GM10847 (cell line): ENCODE results near the gene WWC1.

Experiments used
- POLR2A ChIP-seq: IDR thresholded peaks from 2 replicates; pipeline ENCODE4 v1.6.1; 2011; ENCODE audit not compliant: insufficient read length; ENCODE audit errors: extremely low read depth

Gene WWC1

GRCh38 chr5:168339109-168339771 lies 47.8 kb downstream of the WWC1 start:
- TF ChIP-seq POLR2A, result no peak

GRCh38 chr5:168340487-168340886 lies 49.0 kb downstream of the WWC1 start:
- no peak for TF ChIP-seq POLR2A

- no peak for TF ChIP-seq POLR2A
Observed at GRCh38 chr5:168341178-168341577, 49.7 kb downstream of the WWC1 start.

GRCh38 chr5:168342151-168342825 lies 50.8 kb downstream of the WWC1 start:
- no peak for TF ChIP-seq POLR2A

GRCh38 chr5:168342985-168343384 lies 51.5 kb downstream of the WWC1 start:
- no peak for TF ChIP-seq POLR2A

- TF ChIP-seq POLR2A, result no peak
Observed at GRCh38 chr5:168346417-168346816, 55.0 kb downstream of the WWC1 start.

- TF ChIP-seq POLR2A, result no peak
Observed at GRCh38 chr5:168347368-168348083, 56.1 kb downstream of the WWC1 start.

- TF ChIP-seq POLR2A, result no peak
Observed at GRCh38 chr5:168348084-168348414, 56.6 kb downstream of the WWC1 start.

GRCh38 chr5:168350315-168350714 lies 58.9 kb downstream of the WWC1 start:
- TF ChIP-seq POLR2A, result no peak

- TF ChIP-seq POLR2A, result no peak
Observed at GRCh38 chr5:168353216-168353957, 61.9 kb downstream of the WWC1 start.

GRCh38 chr5:168354397-168354796 lies 63.0 kb downstream of the WWC1 start:
- no peak for TF ChIP-seq POLR2A

GRCh38 chr5:168356171-168356570 lies 64.7 kb downstream of the WWC1 start:
- TF ChIP-seq POLR2A, result no peak

GRCh38 chr5:168356592-168356991 lies 65.1 kb downstream of the WWC1 start:
- TF ChIP-seq POLR2A, result no peak

GRCh38 chr5:168357876-168358275 lies 66.4 kb downstream of the WWC1 start:
- no peak for TF ChIP-seq POLR2A

GRCh38 chr5:168359820-168360460 lies 68.5 kb downstream of the WWC1 start:
- no peak for TF ChIP-seq POLR2A

- no peak for TF ChIP-seq POLR2A
Observed at GRCh38 chr5:168360521-168361285, 69.3 kb downstream of the WWC1 start.
